Right lobe of liver (tissue), 6 donors: ENCODE measurements around the gene ARFGAP2. TPM values are rescaled to one million over a fixed set of nuclear protein-coding genes. Genes with fewer than 3 reads are reported as not detected.
"Not testable (repeated sequence)": the region's sequence is repeated elsewhere in the genome, so short reads cannot be mapped to it uniquely, and the experiment has no call there.

Source experiments
- ATAC-seq, 4 donors: fragments of 200-7000 bp; cut with Tn5 transposase; one replicate each; pipeline ENCODE4 v1.9.1; 2020; ENCODE audit warnings: mild to moderate bottlenecking in 4 of 4, moderate library complexity in 4 of 4
- DNase-seq, 3 donors: peaks; one replicate each; pipeline ENCODE4 v3.0.0-alpha.2; 2020
- H3K27ac ChIP-seq, 3 donors: fragments of 200-600 bp; one replicate each; pipeline ENCODE4 v1.8.0; 2022
- H3K27me3 ChIP-seq, 2 donors: fragments of 200-600 bp; one replicate each; pipeline ENCODE4 v1.8.0; 2022
- H3K36me3 ChIP-seq, 4 donors: fragments of 200-600 bp; sonication (generic) in 1 of 4; one replicate each; pipeline versions ENCODE4 v1.5.1 to v1.8.0; 2017 to 2022; ENCODE audit warnings: control low read depth in 1 of 4
- H3K4me1 ChIP-seq, 4 donors: fragments of 200-600 bp; sonication (generic) in 1 of 4; one replicate each; pipeline versions ENCODE4 v1.5.1 to v1.8.0; 2017 to 2022; ENCODE audit warnings: control low read depth in 1 of 4
- H3K4me3 ChIP-seq, 3 donors: fragments of 200-600 bp; one replicate each; pipeline ENCODE4 v1.8.0; 2022
- H3K9me3 ChIP-seq, 4 donors: fragments of 200-600 bp; sonication (generic) in 1 of 4; one replicate each; pipeline versions ENCODE4 v1.5.1 to v1.8.0; 2017 to 2022; ENCODE audit warnings: control low read depth in 1 of 4
- POLR2A ChIP-seq: fragments of 450-650 bp; IDR thresholded peaks from one replicate; pipeline ENCODE4 v1.6.1; 2017; ENCODE audit warnings: antibody characterized with exemption, mild to moderate bottlenecking
- WGBS: methylation state at CpG from one replicate; pipeline ENCODE4 v1.1.6; 2018; ENCODE audit warnings: low coverage, low lambda C conversion rate; ENCODE audit not compliant: insufficient coverage; ENCODE audit errors: missing lambda C conversion rate; 5-methylcytosine and 5-hydroxymethylcytosine counted together
- intact Hi-C, 2 donors: fragments of 100-400 bp; cut with DNase I; formaldehyde crosslinking; loops; one replicate each; pipeline versions ENCODE4 v1.11.2 to v1.14.1; 2022
- total RNA-seq, 6 experiments: library from RNA; depleted of rRNA in 2 of 6; stranded (reverse); fragments of >200 nt in 2 of 6; fragmentation: NEBNext Ultra II Directional in 3 of 6; extraction: Animal tissue kit (Norgen Biotek cat#: 25700) in 3 of 6; gene quantifications; one replicate each; pipeline versions ENCODE4 v1.1.0 to v1.2.4, GENCODE V29; 2016 to 2023
- TF ChIP-seq, protein P1 (sequence below), 4 donors: fragments of 200-600 bp in 3 of 4; fragments of 450-650 bp in 1 of 4; IDR thresholded peaks; one replicate each; pipeline versions ENCODE4 v1.5.1 to v1.8.0; 2016 to 2022; ENCODE audit warnings: antibody characterized with exemption in 4 of 4, mild to moderate bottlenecking in 2 of 4
- donor health status: DM: no; HTN: yes; CAD: no.
- donor health status: DM: no; HTN: no; CAD: no.
- donor health status: DM: no; HTN: no; CAD: no.
- donor health status: DM: no; HTN: yes; CAD: no.
- donor health status: DM: no; HTN: yes; CAD: no.

Gene ARFGAP2
- total RNA-seq, 6 experiments from 2014 or later = 37.7 to 64.4 (median 62.1) TPM

DNA sequence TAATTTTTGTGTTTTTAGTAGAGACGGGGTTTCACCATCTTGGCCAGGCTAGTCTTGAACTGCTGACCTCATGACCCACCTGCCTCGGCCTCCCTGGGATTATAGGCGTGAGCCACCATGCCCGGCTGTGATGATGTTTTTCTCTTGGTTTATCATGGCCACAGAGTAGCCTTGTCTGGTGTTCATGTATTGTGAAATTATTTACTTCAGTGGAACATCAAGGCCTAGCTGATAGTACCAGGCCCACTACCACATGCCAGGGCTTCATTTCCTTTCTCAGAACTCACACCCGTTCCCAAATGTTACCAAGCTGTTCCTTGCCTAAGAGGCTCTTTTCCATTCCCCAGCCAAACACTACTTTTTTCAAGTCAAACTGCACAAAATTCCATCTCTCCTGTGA, 31.9 kb upstream of the ARFGAP2 start:
- Histone ChIP-seq H3K27me3 (no peaks in the 10 kb centered on the region), H3K4me1 (peaks cover 0 to 8% (median 0%) of the 10 kb centered on the region in 4 donors), H3K4me3 (no peak overlapping the region), H3K27ac (no peak overlapping the region), H3K36me3 (no peaks in the 10 kb centered on the region), H3K9me3 (no peaks in the 10 kb centered on the region)
- intact Hi-C loops = loop anchor here in 1 of 2 donors (10.0 kb wide), 1 partner anchor 64 kb away; no protein-coding TSS in a partner anchor
- no peak for TF ChIP-seq POLR2A
- TF ChIP-seq, protein P1, sequence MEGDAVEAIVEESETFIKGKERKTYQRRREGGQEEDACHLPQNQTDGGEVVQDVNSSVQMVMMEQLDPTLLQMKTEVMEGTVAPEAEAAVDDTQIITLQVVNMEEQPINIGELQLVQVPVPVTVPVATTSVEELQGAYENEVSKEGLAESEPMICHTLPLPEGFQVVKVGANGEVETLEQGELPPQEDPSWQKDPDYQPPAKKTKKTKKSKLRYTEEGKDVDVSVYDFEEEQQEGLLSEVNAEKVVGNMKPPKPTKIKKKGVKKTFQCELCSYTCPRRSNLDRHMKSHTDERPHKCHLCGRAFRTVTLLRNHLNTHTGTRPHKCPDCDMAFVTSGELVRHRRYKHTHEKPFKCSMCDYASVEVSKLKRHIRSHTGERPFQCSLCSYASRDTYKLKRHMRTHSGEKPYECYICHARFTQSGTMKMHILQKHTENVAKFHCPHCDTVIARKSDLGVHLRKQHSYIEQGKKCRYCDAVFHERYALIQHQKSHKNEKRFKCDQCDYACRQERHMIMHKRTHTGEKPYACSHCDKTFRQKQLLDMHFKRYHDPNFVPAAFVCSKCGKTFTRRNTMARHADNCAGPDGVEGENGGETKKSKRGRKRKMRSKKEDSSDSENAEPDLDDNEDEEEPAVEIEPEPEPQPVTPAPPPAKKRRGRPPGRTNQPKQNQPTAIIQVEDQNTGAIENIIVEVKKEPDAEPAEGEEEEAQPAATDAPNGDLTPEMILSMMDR (IDR thresholded peaks at IDR 0.05) = no peak
- no peak for DNase-seq
- peak; percentile 66 to 86 (median 72) for ATAC-seq
- WGBS = 60% methylated on average over 3 of the region's 5 CpGs

DNA sequence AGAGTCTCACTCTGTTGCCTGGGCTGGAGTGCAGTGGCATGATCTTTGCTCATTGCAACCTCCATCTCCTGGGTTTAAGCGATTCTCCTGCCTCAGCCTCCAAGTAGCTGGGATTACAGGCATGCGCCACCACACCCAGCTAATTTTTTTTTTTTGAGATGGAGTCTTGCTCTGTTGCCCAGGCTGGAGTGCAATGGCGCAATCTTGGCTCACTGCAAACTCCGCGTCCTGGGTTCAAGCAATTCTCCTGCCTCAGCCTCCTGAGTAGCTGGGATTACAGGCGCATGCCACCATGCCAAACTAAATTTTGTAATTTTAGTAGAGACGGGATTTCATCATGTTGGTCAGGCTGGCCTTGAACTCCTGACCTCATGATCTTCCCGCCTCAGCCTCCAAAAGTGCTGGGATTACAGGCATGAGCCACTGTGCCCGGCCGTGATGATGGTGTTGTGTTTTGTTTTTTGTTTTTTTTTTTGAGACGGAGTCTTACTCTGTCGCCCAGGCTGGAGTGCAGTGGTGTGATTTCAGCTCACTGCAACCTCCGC, 31.4 kb upstream of the ARFGAP2 start:
- intact Hi-C loops = loop anchor here in 1 of 2 donors (10.0 kb wide), 1 partner anchor 63 kb away; no protein-coding TSS in a partner anchor
- peak in 1 of 4 donors; percentile 39 for ATAC-seq

DNA sequence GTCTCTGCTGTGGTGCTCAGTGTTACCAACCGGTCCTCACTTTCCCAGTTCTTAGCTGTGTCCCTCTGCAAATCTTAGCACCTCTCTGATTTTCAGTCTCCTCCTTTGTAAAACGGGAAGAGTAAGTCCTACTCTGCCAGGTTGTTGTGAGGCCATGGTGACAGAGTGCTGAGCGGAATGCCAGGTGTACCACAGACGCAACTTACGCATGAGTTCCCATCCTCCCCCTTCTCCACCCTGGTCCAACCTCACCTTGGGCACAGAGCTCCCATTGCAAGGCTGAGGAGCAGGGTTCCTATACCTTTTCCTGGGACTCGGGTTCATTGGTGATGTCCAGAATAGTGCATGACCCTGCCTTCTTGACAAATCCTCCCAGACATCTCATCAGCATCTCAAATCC, 30.8 kb upstream of the ARFGAP2 start:
- H3K4me3 ChIP-seq = no peak overlapping the region
- H3K9me3 ChIP-seq = no peaks in the 10 kb centered on the region
- 95% methylated on average over 3 of the region's 6 CpGs for WGBS
- DNase-seq (no peak), ATAC-seq (no peak)
- no peak overlapping the region for H3K27ac ChIP-seq
- peaks cover 0 to 8% (median 0%) of the 10 kb centered on the region in 4 donors for H3K4me1 ChIP-seq
- TF ChIP-seq POLR2A = no peak
- TF ChIP-seq, protein P1 (IDR thresholded peaks at IDR 0.05) = no peak
- no peaks in the 10 kb centered on the region for H3K27me3 ChIP-seq
- intact Hi-C loops = loop anchor here in 1 of 2 donors (10.0 kb wide), 1 partner anchor 63 kb away; no protein-coding TSS in a partner anchor
- no peaks in the 10 kb centered on the region for H3K36me3 ChIP-seq

More for the DNA sequence above, 31.4 kb upstream of the ARFGAP2 start:
- not testable (repeated sequence) for H3K9me3 ChIP-seq, DNase-seq, H3K27me3 ChIP-seq, H3K27ac ChIP-seq, H3K4me1 ChIP-seq, H3K36me3 ChIP-seq, H3K4me3 ChIP-seq
- WGBS = 49% methylated on average over 9 of the region's 13 CpGs

DNA sequence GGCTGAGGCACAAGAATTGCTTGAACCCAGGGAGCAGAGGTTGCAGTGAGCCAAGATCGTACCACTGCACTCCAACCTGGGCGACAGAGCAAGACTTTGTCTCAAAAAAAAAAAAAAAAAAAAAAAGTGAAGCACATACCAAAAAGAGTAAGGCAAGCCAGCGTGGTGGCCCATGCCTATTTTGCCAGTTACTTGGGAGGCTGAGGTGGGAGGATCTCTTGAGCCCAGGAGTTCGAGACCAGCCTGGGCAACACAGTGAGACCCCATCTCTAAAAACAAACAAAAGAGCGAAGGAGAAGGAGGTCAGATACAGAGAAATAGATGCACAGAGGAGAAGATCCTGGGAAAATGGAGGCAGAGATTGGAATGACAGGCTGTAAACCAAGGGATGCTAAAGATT, 29.9 kb upstream of the ARFGAP2 start:
- not testable (repeated sequence) for H3K27me3 ChIP-seq, H3K4me3 ChIP-seq, H3K4me1 ChIP-seq, ATAC-seq, H3K27ac ChIP-seq, H3K9me3 ChIP-seq, H3K36me3 ChIP-seq, DNase-seq
- intact Hi-C loops = loop anchor here in 1 of 2 donors (10.0 kb wide), 1 partner anchor 62 kb away; no protein-coding TSS in a partner anchor
- 91% methylated on average over 4 of the region's 5 CpGs for WGBS

DNA sequence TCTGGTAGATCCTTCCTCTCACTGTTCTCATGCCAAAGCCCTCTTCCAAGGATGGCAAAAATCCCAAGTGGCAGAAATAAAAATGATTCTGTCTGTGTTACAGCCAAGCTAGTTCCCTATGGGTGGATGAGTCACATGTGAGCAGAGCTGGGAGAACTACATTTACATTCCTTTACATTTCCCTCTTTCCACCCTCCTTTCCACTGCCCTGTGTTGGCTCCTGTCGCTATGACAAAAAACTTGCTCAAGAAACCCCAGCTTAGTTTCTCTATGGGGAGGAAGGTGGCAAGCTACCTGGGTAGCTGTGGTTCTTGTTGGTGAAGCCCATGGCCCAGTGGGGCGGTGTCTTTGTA, 27.9 kb upstream of the ARFGAP2 start:
- ATAC-seq = no peak
- TF ChIP-seq, protein P1 (IDR thresholded peaks at IDR 0.05) = no peak
- TF ChIP-seq POLR2A = no peak

More for the DNA sequence above, 27.9 kb upstream of the ARFGAP2 start:
- Histone ChIP-seq H3K4me3 (no peak overlapping the region), H3K36me3 (no peaks in the 10 kb centered on the region), H3K27me3 (no peaks in the 10 kb centered on the region), H3K27ac (no peak overlapping the region), H3K4me1 (peaks cover 0 to 8% (median 0%) of the 10 kb centered on the region in 4 donors), H3K9me3 (no peaks in the 10 kb centered on the region)
- intact Hi-C loops = loop anchor here in 1 of 2 donors (10.0 kb wide), 1 partner anchor 60 kb away; no protein-coding TSS in a partner anchor
- WGBS = 78% methylated on average over 2 of the region's 2 CpGs
- no peak for DNase-seq
